ENCODE results near the gene TMED5. TPM values are rescaled to one million over a fixed set of nuclear protein-coding genes. Genes with fewer than 3 reads are reported as not detected.

Gene TMED5
- total RNA-seq, 4 donors from 2014 or later = 47.4 to 80.4 (median 55.5) TPM

GRCh38 chr1:93150729-93151128 lies 29.5 kb downstream of the TMED5 start:
- no peak for DNase-seq (ENCODE audit: low spot score in 2 of 2)
- Histone ChIP-seq H3K36me3 (peaks cover 0 to 69% (median 0%) of the 10 kb centered on the region in 3 donors), H3K4me1 (peaks cover 0 to 8% (median 0%) of the 10 kb centered on the region in 4 donors), H3K27ac (no peak overlapping the region), H3K4me3 (no peak overlapping the region), H3K9me3 (no peaks in the 10 kb centered on the region), H3K27me3 (no peaks in the 10 kb centered on the region)
- WGBS, 2 donors = 13 to 18% methylated on average over 1 of the region's 1 CpG
- TF ChIP-seq POLR2A (IDR thresholded peaks at IDR 0.05) = no peak
- TF ChIP-seq EP300 (IDR thresholded peaks at IDR 0.05) = no peak
- no peak for TF ChIP-seq CTCF (IDR thresholded peaks at IDR 0.05)

DNA sequence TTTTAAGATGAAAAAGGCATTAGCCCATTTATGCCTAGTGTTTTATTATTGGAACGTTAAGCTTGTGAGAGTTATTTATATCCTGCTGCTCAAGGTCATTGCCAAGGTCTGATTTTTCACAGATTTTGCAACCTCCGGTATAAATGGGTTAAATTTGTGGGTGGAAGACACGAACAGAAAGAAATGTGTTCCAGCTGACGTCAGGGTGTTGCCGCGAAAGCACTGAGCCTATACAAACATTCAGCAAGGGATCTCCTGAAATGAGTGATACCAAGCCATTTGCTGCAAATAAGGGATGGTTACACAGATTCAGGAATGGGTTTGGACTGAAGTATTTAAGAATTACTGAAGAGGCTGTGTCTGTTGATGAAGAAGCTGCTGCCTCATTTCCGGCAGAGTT lies 32.2 kb downstream of the TMED5 start:
- H3K9me3 ChIP-seq = no peaks in the 10 kb centered on the region
- H3K36me3 ChIP-seq = peaks cover 0 to 44% (median 0%) of the 10 kb centered on the region in 3 donors
- no peak for DNase-seq (ENCODE audit: low spot score in 2 of 2)
- H3K4me3 ChIP-seq = no peak overlapping the region
- H3K4me1 ChIP-seq = peaks cover 0 to 8% (median 0%) of the 10 kb centered on the region in 4 donors
- TF ChIP-seq EP300 (IDR thresholded peaks at IDR 0.05) (no peak), POLR2A (IDR thresholded peaks at IDR 0.05) (no peak), CTCF (IDR thresholded peaks at IDR 0.05) (no peak)
- WGBS, 2 donors = 20 to 24% methylated on average over 7 of the region's 7 CpGs
- no peak overlapping the region for H3K27ac ChIP-seq
- H3K27me3 ChIP-seq = no peaks in the 10 kb centered on the region

DNA sequence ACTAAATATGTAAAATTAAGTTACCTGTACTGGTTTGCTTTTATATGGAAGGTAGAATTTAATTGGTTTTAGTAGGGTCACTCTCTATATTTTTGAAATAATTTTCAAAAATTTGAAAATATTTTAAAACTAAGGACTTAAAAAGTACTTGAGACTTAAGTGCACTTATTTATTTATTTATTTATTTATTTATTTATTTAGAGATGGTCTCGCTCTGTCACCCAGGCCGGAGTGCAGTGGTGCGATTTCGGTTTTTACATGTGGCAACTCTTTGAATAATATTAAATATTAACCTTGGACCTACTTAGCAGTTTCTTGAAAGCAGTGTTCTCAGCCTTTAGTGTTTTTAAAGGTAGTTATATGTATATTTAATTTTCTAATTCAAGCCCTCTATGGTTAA lies 36.4 kb downstream of the TMED5 start:
- no peak overlapping the region for H3K4me3 ChIP-seq
- no peak for DNase-seq (ENCODE audit: low spot score in 2 of 2)
- no peak overlapping the region for H3K27ac ChIP-seq
- peaks cover 0 to 8% (median 0%) of the 10 kb centered on the region in 4 donors for H3K4me1 ChIP-seq
- H3K9me3 ChIP-seq = no peaks in the 10 kb centered on the region
- 95% methylated on average over 4 of the region's 4 CpGs for WGBS, 2 donors
- peaks cover 0 to 26% (median 0%) of the 10 kb centered on the region in 3 donors for H3K36me3 ChIP-seq
- no peaks in the 10 kb centered on the region for H3K27me3 ChIP-seq
- no peak for TF ChIP-seq CTCF (IDR thresholded peaks at IDR 0.05)
- TF ChIP-seq POLR2A (IDR thresholded peaks at IDR 0.05) = no peak
- no peak for TF ChIP-seq EP300 (IDR thresholded peaks at IDR 0.05)

DNA sequence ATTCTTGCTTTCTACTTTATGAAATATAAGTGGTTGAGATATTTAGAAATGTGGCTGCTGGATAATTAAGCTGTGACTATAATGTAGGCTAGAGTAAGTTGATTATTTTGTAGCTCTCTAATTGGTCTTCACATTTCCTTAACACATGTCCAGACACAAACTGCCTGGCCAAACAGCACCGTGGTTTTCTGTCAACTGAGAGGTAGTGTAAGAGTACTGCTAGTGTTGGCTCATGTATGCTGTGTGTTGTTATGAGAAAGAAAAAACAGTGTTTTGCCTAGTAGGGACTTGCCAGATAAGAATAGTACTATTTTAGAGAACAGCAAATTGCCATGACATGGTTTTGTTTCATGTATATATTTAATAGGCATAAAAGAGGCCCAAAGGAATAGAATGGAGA lies 37.1 kb downstream of the TMED5 start:
- Histone ChIP-seq H3K4me3 (no peak overlapping the region), H3K9me3 (no peaks in the 10 kb centered on the region), H3K27ac (no peak overlapping the region), H3K36me3 (peaks cover 0 to 25% (median 0%) of the 10 kb centered on the region in 3 donors), H3K27me3 (no peaks in the 10 kb centered on the region), H3K4me1 (peaks cover 0 to 5% (median 0%) of the 10 kb centered on the region in 4 donors)
- TF ChIP-seq POLR2A (IDR thresholded peaks at IDR 0.05) (no peak), EP300 (IDR thresholded peaks at IDR 0.05) (no peak), CTCF (IDR thresholded peaks at IDR 0.05) (no peak)
- no peak for DNase-seq (ENCODE audit: low spot score in 2 of 2)
- 60 to 61% methylated on average over 1 of the region's 1 CpG for WGBS, 2 donors

GRCh38 chr1:93142161-93142560 lies 38.1 kb downstream of the TMED5 start:
- DNase-seq (ENCODE audit: low spot score in 2 of 2) = no peak
- Histone ChIP-seq H3K4me3 (no peak overlapping the region), H3K9me3 (no peaks in the 10 kb centered on the region), H3K27me3 (no peaks in the 10 kb centered on the region), H3K4me1 (no peaks in the 10 kb centered on the region), H3K27ac (no peak overlapping the region), H3K36me3 (peaks cover 0 to 34% (median 0%) of the 10 kb centered on the region in 3 donors)
- no peak for TF ChIP-seq POLR2A (IDR thresholded peaks at IDR 0.05)
- no peak for TF ChIP-seq EP300 (IDR thresholded peaks at IDR 0.05)
- TF ChIP-seq CTCF (IDR thresholded peaks at IDR 0.05) = no peak
- WGBS, 2 donors = 95 to 99% methylated on average over 2 of the region's 2 CpGs

Data from tibial nerve (tissue), 4 donors.